Fibroblast of pulmonary artery (primary cell): Measurements from ENCODE around the gene ZMYM4.
A peak's percentile ranks its signal among the peaks of the same experiment; 100 is the strongest.
"Not testable (repeated sequence)": the region's sequence is repeated elsewhere in the genome, so short reads cannot be mapped to it uniquely, and the experiment has no call there.

Experiments
- DNase-seq: peaks from one replicate; pipeline ENCODE4 v3.0.0-alpha.2; 2010; ENCODE audit warnings: low read depth
- H3K4me3 ChIP-seq: replicated peaks from 2 replicates; pipeline ENCODE4 v1.5.1; 2011; ENCODE audit warnings: low read depth, mild to moderate bottlenecking, control low read depth, low read length, moderate library complexity
- TF ChIP-seq, protein P1 (sequence below): IDR thresholded peaks from 2 replicates; pipeline ENCODE4 v1.5.1; 2011; ENCODE audit warnings: mild to moderate bottlenecking, control low read depth, low read length, inconsistent platforms; ENCODE audit errors: missing control alignments

ZMYM4 gene

DNA sequence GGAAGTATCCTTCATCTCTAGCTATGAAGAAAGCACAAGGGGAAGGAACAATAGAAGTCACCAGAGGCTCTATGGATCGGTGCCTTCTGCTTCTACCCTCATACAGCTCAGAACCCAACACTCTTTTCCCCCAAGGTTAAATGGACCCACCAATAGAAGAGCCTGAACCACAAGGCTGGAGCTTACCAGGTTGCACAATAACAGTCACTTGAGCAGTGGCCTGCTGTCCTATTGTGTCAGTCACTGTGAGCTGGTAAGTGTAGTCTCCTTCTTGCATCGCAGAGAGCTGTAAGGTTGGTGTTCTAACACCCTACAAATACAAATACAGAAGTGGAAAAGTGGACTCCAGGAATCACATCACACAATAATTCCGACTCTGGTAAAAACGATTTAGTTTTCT, 185.7 kb downstream of the ZMYM4 start:
- no peak for DNase-seq
- TF ChIP-seq, protein P1, sequence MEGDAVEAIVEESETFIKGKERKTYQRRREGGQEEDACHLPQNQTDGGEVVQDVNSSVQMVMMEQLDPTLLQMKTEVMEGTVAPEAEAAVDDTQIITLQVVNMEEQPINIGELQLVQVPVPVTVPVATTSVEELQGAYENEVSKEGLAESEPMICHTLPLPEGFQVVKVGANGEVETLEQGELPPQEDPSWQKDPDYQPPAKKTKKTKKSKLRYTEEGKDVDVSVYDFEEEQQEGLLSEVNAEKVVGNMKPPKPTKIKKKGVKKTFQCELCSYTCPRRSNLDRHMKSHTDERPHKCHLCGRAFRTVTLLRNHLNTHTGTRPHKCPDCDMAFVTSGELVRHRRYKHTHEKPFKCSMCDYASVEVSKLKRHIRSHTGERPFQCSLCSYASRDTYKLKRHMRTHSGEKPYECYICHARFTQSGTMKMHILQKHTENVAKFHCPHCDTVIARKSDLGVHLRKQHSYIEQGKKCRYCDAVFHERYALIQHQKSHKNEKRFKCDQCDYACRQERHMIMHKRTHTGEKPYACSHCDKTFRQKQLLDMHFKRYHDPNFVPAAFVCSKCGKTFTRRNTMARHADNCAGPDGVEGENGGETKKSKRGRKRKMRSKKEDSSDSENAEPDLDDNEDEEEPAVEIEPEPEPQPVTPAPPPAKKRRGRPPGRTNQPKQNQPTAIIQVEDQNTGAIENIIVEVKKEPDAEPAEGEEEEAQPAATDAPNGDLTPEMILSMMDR, result no peak
- no peak overlapping the region for H3K4me3 ChIP-seq

- TF ChIP-seq, protein P1, result peak; percentile 61
- H3K4me3 ChIP-seq, result no peak overlapping the region
- peak; percentile 91 for DNase-seq
Measured at GRCh38 chr1:35454616-35455015, 186.1 kb downstream of the ZMYM4 start.

DNA sequence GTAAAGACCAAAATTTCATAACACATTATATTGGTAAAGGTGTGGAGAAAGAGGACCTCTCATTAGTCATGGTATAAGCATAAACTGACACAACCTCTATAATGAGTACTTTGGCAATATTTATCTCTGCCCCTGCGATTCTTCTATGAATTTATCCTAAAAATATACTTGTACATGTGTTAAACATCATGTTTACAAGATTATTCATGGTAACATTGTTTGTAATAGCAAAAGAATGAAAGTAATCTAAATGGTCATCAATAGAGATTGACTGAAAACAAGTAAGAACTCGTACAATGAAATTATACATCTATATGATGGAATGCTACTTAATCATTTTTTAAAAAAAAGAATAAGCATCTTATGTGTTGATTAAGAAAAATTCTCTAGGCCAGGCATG, 192.3 kb downstream of the ZMYM4 start:
- DNase-seq, result no peak
- TF ChIP-seq, protein P1, result no peak
- H3K4me3 ChIP-seq, result no peak overlapping the region

GRCh38 chr1:35461966-35462651, 193.6 kb downstream of the ZMYM4 start:
- TF ChIP-seq, protein P1, result no peak
- H3K4me3 ChIP-seq, result no peak overlapping the region
- DNase-seq, result no peak

- no peak for DNase-seq
- no peak overlapping the region for H3K4me3 ChIP-seq
- TF ChIP-seq, protein P1, result no peak
Measured at GRCh38 chr1:35463232-35463631, 194.7 kb downstream of the ZMYM4 start.

- H3K4me3 ChIP-seq, DNase-seq: not testable (repeated sequence)
Measured at GRCh38 chr1:35463749-35464148, 195.2 kb downstream of the ZMYM4 start.

DNA sequence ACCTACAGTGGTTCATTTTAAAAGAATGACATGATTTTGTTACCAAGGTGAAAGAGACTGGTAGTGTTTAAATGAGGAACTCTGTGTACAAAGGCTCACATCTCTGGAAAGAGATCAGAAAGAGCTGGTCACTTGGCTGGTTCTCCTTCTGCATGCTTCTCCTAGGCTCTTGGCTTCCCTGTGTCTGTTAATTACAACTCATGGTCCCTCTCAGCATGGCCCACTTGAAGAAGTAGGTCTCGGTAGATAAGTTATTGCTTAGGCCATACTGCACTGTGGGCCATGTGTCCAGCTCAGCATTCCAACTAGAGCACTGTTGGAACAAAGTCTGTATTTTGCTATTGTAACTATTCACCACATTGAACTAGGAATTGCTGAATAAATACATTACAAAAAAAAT, 197.6 kb downstream of the ZMYM4 start:
- H3K4me3 ChIP-seq, result no peak overlapping the region
- TF ChIP-seq, protein P1, result no peak
- no peak for DNase-seq
